WTC11 (cell line): ENCODE results near the gene ZC3H12C. TPM values are rescaled to one million over a fixed set of nuclear protein-coding genes. Genes with fewer than 3 reads are reported as not detected.

ENCODE experiments used
- ATAC-seq: fragments of 200-7000 bp; cut with Tn5 transposase; 2 replicates; pipeline ENCODE4 v1.10.0; 2021; ENCODE audit warnings: mild to moderate bottlenecking, moderate library complexity
- CTCF ChIA-PET: fragments of 300-600 bp; sonication (Branson Sonifier 250); formaldehyde crosslinking; loops from one replicate; lab custom pipeline; 2021; ENCODE audit warnings: antibody characterized with exemption; lab: Charles Lee
- POLR2A ChIA-PET: fragments of 350-600 bp; sonication (Branson Sonifier 250); formaldehyde crosslinking; loops from one replicate; lab custom pipeline; 2021; ENCODE audit warnings: antibody characterized with exemption; lab: Charles Lee
- DNase-seq: peaks from one replicate; pipeline ENCODE4 v3.0.0; 2021; ENCODE audit warnings: low spot score
- H3K27ac Mint-ChIP-seq: 2 replicates; pipeline ENCODE4 v1.8.0; 2021; ENCODE audit warnings: mixed read lengths
- H3K27me3 Mint-ChIP-seq: 2 replicates; pipeline ENCODE4 v1.8.0; 2021; ENCODE audit warnings: low read depth, mild to moderate bottlenecking, moderate library complexity, mixed read lengths
- H3K36me3 Mint-ChIP-seq: 2 replicates; pipeline ENCODE4 v1.8.0; 2021; ENCODE audit warnings: mixed read lengths
- H3K4me1 Mint-ChIP-seq: 2 replicates; pipeline ENCODE4 v1.8.0; 2022; ENCODE audit warnings: mixed read lengths
- H3K4me3 Mint-ChIP-seq: 2 replicates; pipeline ENCODE4 v1.8.0; 2021; ENCODE audit warnings: mild to moderate bottlenecking, moderate library complexity, mixed read lengths
- H3K9me3 Mint-ChIP-seq: 2 replicates; pipeline ENCODE4 v1.8.0; 2021; ENCODE audit warnings: mixed read lengths
- CREB1 ChIP-seq: sonication (generic); formaldehyde crosslinking; IDR thresholded peaks from 2 replicates; pipeline ENCODE4 v1.8.0; 2023; ENCODE audit warnings: mild to moderate bottlenecking, missing genetic modification reagents
- CTCF ChIP-seq: fragments of 200-600 bp; IDR thresholded peaks from 2 replicates; pipeline ENCODE4 v1.8.0; 2022; ENCODE audit warnings: antibody characterized with exemption
- GTF2I ChIP-seq: fragments of 250-450 bp; sonication (Bioruptor Pico); conservative IDR thresholded peaks from 2 replicates; pipeline ENCODE4 v1.4.0; 2021; ENCODE audit warnings: mild to moderate bottlenecking
- HMGXB4 ChIP-seq: sonication (generic); formaldehyde crosslinking; IDR thresholded peaks from 2 replicates; pipeline ENCODE4 v1.8.1; 2023; ENCODE audit warnings: mild to moderate bottlenecking, moderate library complexity, missing genetic modification reagents
- MLX ChIP-seq: sonication (generic); formaldehyde crosslinking; IDR thresholded peaks from 2 replicates; pipeline ENCODE4 v1.8.1; 2023; ENCODE audit warnings: mild to moderate bottlenecking, missing genetic modification reagents, moderate library complexity
- MYBL2 ChIP-seq: sonication (generic); formaldehyde crosslinking; IDR thresholded peaks from 2 replicates; pipeline ENCODE4 v1.8.1; 2023; ENCODE audit warnings: mild to moderate bottlenecking, moderate library complexity, missing genetic modification reagents
- NFE2L1 ChIP-seq: sonication (generic); formaldehyde crosslinking; IDR thresholded peaks from 2 replicates; pipeline ENCODE4 v1.8.1; 2023; ENCODE audit warnings: missing genetic modification reagents
- NR1H2 ChIP-seq: sonication (generic); formaldehyde crosslinking; IDR thresholded peaks from 2 replicates; pipeline ENCODE4 v1.9.0; 2021; ENCODE audit warnings: mild to moderate bottlenecking, moderate library complexity, missing genetic modification reagents
- PRDM15 ChIP-seq: sonication (generic); formaldehyde crosslinking; IDR thresholded peaks from 2 replicates; pipeline ENCODE4 v1.8.0; 2022; ENCODE audit warnings: missing genetic modification reagents
- SOX15 ChIP-seq: fragments of 250-450 bp; sonication (Bioruptor Pico); IDR thresholded peaks from 2 replicates; pipeline ENCODE4 v1.9.0; 2021; ENCODE audit warnings: mild to moderate bottlenecking
- TEAD1 ChIP-seq: sonication (generic); formaldehyde crosslinking; IDR thresholded peaks from 2 replicates; pipeline ENCODE4 v1.8.0; 2022; ENCODE audit warnings: mild to moderate bottlenecking, missing genetic modification reagents
- ZNF263 ChIP-seq: sonication (generic); formaldehyde crosslinking; IDR thresholded peaks from 2 replicates; pipeline ENCODE4 v1.8.1; 2022; ENCODE audit warnings: low read depth, mild to moderate bottlenecking, moderate library complexity, missing genetic modification reagents
- ZNF532 ChIP-seq: fragments of 250-450 bp; sonication (Bioruptor Pico); IDR thresholded peaks from 2 replicates; pipeline ENCODE4 v1.9.0; 2021; ENCODE audit warnings: mild to moderate bottlenecking, borderline replicate concordance
- total RNA-seq: library from RNA; stranded (reverse); gene quantifications from 3 replicates; pipeline ENCODE4 v1.2.3, GENCODE V29; 2021

The ZC3H12C gene
- total RNA-seq, 1 experiment from 2014 or later, result 2.4 TPM

GRCh38 chr11:110173811-110174644 lies 80.8 kb downstream of the ZC3H12C start:
- Mint-ChIP-seq H3K4me1 (peaks cover 40% of the 10 kb centered on the region), H3K27ac (peak overlapping the region; percentile 64), H3K36me3 (no peaks in the 10 kb centered on the region), H3K9me3 (no peaks in the 10 kb centered on the region), H3K4me3 (peak overlapping the region; percentile 40), H3K27me3 (peaks cover 9% of the 10 kb centered on the region)
- ATAC-seq (peak; percentile 86), DNase-seq (peak; percentile 85)
- ChIA-PET POLR2A (no interaction called here), CTCF (no interaction called here)
- TF ChIP-seq HMGXB4 (CRISPR knock-in tag) (no peak), CTCF (peak; percentile 66; the same call in 1 of the 2 replicates), TEAD1 (CRISPR knock-in tag) (0 out of 2 replicates have a peak, but pooled peaks have one; percentile 20)

GRCh38 chr11:110174645-110175310 lies 81.6 kb downstream of the ZC3H12C start:
- H3K27ac Mint-ChIP-seq, result no peak overlapping the region
- DNase-seq (no peak), ATAC-seq (no peak)
- CTCF ChIA-PET, result interaction anchor here (1.6 kb wide), 1 partner anchor 27 kb away, joined by 4 read pairs; no protein-coding TSS in a partner anchor
- no peaks in the 10 kb centered on the region for H3K9me3 Mint-ChIP-seq
- peaks cover 40% of the 10 kb centered on the region for H3K4me1 Mint-ChIP-seq
- H3K36me3 Mint-ChIP-seq, result no peaks in the 10 kb centered on the region
- H3K4me3 Mint-ChIP-seq, result peak overlapping the region; percentile 45
- POLR2A ChIA-PET, result interaction anchor here (0.6 kb wide), 1 partner anchor 1255 kb away, joined by 3 read pairs; no protein-coding TSS in a partner anchor
- TF ChIP-seq PRDM15 (CRISPR knock-in tag) (no peak), CREB1 (no peak), ZNF263 (CRISPR knock-in tag) (no peak)
- H3K27me3 Mint-ChIP-seq, result peaks cover 9% of the 10 kb centered on the region

- no peak for TF ChIP-seq GTF2I (CRISPR knock-in tag)
- TF ChIP-seq MYBL2 (CRISPR knock-in tag), result no peak
- no peak for TF ChIP-seq SOX15 (CRISPR knock-in tag)
- TF ChIP-seq MLX (CRISPR knock-in tag), result no peak
- no peak for TF ChIP-seq NR1H2
- TF ChIP-seq NFE2L1 (CRISPR knock-in tag), result no peak
- no peak for TF ChIP-seq ZNF532 (CRISPR knock-in tag)
- ATAC-seq, result no peak
- Mint-ChIP-seq H3K4me1 (peaks cover 40% of the 10 kb centered on the region), H3K4me3 (no peak overlapping the region), H3K27me3 (peaks cover 9% of the 10 kb centered on the region), H3K9me3 (no peaks in the 10 kb centered on the region), H3K36me3 (no peaks in the 10 kb centered on the region), H3K27ac (no peak overlapping the region)
- DNase-seq, result no peak
- ChIA-PET POLR2A (no interaction called here), CTCF (interaction anchor here (0.6 to 1.6 kb wide), 3 partner anchors 23 to 275 kb away, joined by 3 to 4 read pairs (median 3); no protein-coding TSS in a partner anchor)
Measured at GRCh38 chr11:110176366-110177085, 83.3 kb downstream of the ZC3H12C start.
